CD4-positive, CD25-positive, alpha-beta regulatory T cell (primary cell): ENCODE measurements around the gene RAD51B. TPM values are rescaled to one million over a fixed set of nuclear protein-coding genes. Genes with fewer than 3 reads are reported as not detected.
A peak's percentile ranks its signal among the peaks of the same experiment; 100 is the strongest.

Experiments used
- ATAC-seq, 2 donors: fragments of 150-1000 bp; cut with Tn5 transposase; one replicate each; pipeline ENCODE4 v1.10.0; 2021; ENCODE audit warnings: low read depth in 2 of 2, moderate number of reproducible peaks in 2 of 2, moderate library complexity in 1 of 2
- DNase-seq, 3 donors: peaks; one replicate each; pipeline versions ENCODE4 v3.0.0 to v3.0.0-alpha.2; 2012 to 2022; ENCODE audit warnings: mixed read lengths in 1 of 3
- H3K27ac ChIP-seq: one replicate; pipeline ENCODE4 v1.7.0; 2013; ENCODE audit warnings: mild to moderate bottlenecking, low read length; ENCODE audit not compliant: insufficient read depth, poor library complexity, severe bottlenecking
- H3K27me3 ChIP-seq: one replicate; pipeline ENCODE4 v1.7.0; 2013; ENCODE audit warnings: low read length; ENCODE audit not compliant: control insufficient read depth, insufficient read depth
- H3K36me3 ChIP-seq: one replicate; pipeline ENCODE4 v1.7.0; 2013; ENCODE audit warnings: mild to moderate bottlenecking, low read length, moderate library complexity; ENCODE audit not compliant: control insufficient read depth, insufficient read depth
- H3K4me1 ChIP-seq: 2 replicates; pipeline ENCODE4 v1.7.0; 2013; ENCODE audit warnings: mild to moderate bottlenecking, low read length; ENCODE audit not compliant: insufficient read depth, control insufficient read depth, poor library complexity, severe bottlenecking
- H3K4me3 ChIP-seq: one replicate; pipeline ENCODE4 v1.7.0; 2013; ENCODE audit warnings: low read depth, mild to moderate bottlenecking, low read length, moderate library complexity
- H3K9me3 ChIP-seq, 2 experiments: 1 replicate in 1 of 2; 2 replicates in 1 of 2; pipeline ENCODE4 v1.7.0; 2013; ENCODE audit warnings: low read length in 2 of 2, mild to moderate bottlenecking in 1 of 2, moderate library complexity in 1 of 2; ENCODE audit not compliant: control insufficient read depth in 2 of 2
- H3K27ac Mint-ChIP-seq, 3 donors: one replicate each; pipeline ENCODE4 v1.8.0; 2020 to 2022; ENCODE audit warnings: mild to moderate bottlenecking in 3 of 3, mixed read lengths in 3 of 3, moderate library complexity in 2 of 3
- H3K27me3 Mint-ChIP-seq: one replicate; pipeline ENCODE4 v1.8.0; 2022; ENCODE audit warnings: mild to moderate bottlenecking, mixed read lengths
- H3K36me3 Mint-ChIP-seq: one replicate; pipeline ENCODE4 v1.8.0; 2020; ENCODE audit warnings: mixed read lengths
- H3K4me1 Mint-ChIP-seq, 4 donors: one replicate each; pipeline ENCODE4 v1.8.0; 2020 to 2022; ENCODE audit warnings: mixed read lengths in 4 of 4, mild to moderate bottlenecking in 1 of 4
- H3K4me3 Mint-ChIP-seq, 4 donors: one replicate each; pipeline ENCODE4 v1.8.0; 2020 to 2022; ENCODE audit warnings: mild to moderate bottlenecking in 4 of 4, mixed read lengths in 4 of 4, moderate library complexity in 3 of 4
- H3K9me3 Mint-ChIP-seq, 7 donors: one replicate each; pipeline ENCODE4 v1.8.0; 2020 to 2022; ENCODE audit warnings: mixed read lengths in 7 of 7, mild to moderate bottlenecking in 3 of 7, moderate library complexity in 2 of 7
- polyA plus RNA-seq, 4 donors: library from polyadenylated mRNA; unstranded; fragments of 300-500 nt; fragmentation: Illumina TruSeq; gene quantifications; one replicate each; pipeline ENCODE4 v1.2.3, GENCODE V29; 2021
- total RNA-seq: library from RNA; stranded (reverse); gene quantifications from one replicate; pipeline ENCODE4 v1.2.3, GENCODE V29; 2022

RAD51B gene
- total and polyA plus RNA-seq, 5 donors from 2014 or later = 19.1 to 40.2 (median 28.1) TPM

DNA sequence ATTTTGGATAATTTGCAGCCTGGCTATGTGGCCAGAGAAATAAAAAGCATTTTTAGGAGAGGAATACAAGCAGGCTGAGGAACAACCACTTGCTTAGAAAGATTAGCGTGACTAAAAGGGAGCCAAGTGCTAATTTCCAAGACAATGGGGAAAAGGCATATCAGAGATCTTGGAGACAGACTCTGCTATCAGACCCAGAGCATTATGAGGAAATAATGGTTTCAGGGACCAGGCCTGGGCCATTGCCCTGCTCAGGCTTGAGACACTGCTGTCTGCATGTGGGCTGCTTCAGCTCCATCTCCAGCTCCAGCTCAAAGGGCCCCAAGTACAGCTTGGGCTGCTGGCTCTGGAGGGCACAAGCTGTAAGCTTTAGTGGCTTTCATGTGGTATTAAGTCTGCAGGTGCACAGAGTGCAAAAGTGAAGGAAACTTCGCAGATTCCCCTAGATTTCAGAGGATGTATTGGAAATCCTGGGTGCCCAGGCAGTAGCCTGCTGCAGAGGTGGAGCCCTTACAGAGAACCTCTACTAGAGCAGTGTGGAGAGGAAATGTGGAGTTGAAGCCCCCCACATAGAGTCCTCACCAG is 524.0 kb downstream of the RAD51B start:
- Histone ChIP-seq H3K4me1 (peaks cover 9% of the 10 kb centered on the region), H3K27ac (no peak overlapping the region), H3K36me3 (no peaks in the 10 kb centered on the region), H3K4me3 (no peak overlapping the region), H3K27me3 (no peaks in the 10 kb centered on the region), H3K9me3 (no peaks in the 10 kb centered on the region)
- H3K27me3 Mint-ChIP-seq = no peaks in the 10 kb centered on the region
- peaks cover 0 to 17% (median 11%) of the 10 kb centered on the region in 4 donors for H3K4me1 Mint-ChIP-seq
- no peak overlapping the region for H3K27ac Mint-ChIP-seq
- H3K9me3 Mint-ChIP-seq = peaks cover 0 to 2% (median 0%) of the 10 kb centered on the region in 7 donors
- H3K4me3 Mint-ChIP-seq = no peak overlapping the region
- peaks cover 17% of the 10 kb centered on the region for H3K36me3 Mint-ChIP-seq
- ATAC-seq (no peak), DNase-seq (no peak)

DNA sequence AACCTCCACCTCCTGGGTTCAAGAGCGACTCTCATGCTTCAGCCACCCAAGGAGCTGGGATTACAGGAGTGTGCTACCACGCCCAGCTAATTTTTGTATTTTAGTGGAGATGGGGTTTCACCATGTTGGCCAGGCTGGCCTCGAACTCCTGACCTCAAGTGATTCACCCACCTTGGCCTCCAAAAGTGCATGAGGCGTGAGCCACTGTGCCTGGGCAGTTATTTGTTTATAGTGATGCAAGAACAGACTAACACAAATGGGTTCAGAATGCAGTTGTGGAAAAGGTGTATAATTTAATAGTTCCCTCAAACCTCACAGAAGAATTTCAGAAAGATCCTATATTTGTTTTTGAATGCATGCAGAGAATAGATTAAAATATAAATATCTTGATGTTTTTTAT is 526.2 kb downstream of the RAD51B start:
- Histone ChIP-seq H3K4me3 (no peak overlapping the region), H3K4me1 (peaks cover 9% of the 10 kb centered on the region), H3K36me3 (no peaks in the 10 kb centered on the region), H3K27me3 (no peaks in the 10 kb centered on the region), H3K9me3 (no peaks in the 10 kb centered on the region), H3K27ac (no peak overlapping the region)
- no peak overlapping the region for H3K4me3 Mint-ChIP-seq
- no peak overlapping the region for H3K27ac Mint-ChIP-seq
- ATAC-seq = no peak
- H3K27me3 Mint-ChIP-seq = no peaks in the 10 kb centered on the region
- H3K4me1 Mint-ChIP-seq = peaks cover 0 to 17% (median 11%) of the 10 kb centered on the region in 4 donors
- no peak for DNase-seq
- peaks cover 17% of the 10 kb centered on the region for H3K36me3 Mint-ChIP-seq
- H3K9me3 Mint-ChIP-seq = peaks cover 0 to 2% (median 0%) of the 10 kb centered on the region in 7 donors

DNA sequence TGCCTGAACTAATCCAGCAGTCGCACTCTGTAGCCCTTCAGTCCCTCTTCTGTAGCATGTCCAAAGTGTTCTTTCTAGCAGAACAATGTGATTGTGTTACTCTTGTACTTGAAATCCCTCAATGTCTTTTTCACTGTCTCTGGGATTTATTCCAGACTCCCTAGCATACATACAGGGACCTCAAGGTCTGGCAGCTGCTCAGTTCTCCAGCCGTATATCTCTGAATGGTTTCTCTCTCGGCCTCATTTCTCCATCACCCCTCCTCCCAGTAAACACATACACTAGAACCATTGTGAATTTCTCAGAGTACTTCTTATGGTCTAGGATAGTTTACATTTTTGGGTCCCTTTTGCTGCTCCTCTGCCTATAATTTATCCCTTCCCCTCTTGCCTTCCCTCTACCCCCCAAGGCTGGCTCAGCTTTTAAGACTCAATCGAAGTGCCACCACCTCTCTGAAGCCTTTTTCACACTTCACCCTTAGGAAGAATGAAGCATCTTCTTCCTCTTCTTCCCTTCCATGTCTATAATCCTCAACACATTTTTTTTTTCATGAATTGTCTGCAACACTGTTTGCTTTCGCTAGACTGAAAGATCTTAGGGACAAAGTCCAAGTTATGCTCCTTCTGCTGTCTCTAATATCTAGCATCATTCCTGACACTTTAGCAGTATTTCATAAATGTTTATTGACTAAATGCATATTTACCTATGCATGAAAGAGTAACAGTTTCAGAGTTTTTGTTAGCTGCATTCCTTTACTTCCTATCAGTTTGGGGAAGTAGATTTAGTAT is 527.2 kb downstream of the RAD51B start:
- peaks cover 7 to 12% (median 10%) of the 10 kb centered on the region in 4 donors for H3K4me1 Mint-ChIP-seq
- Histone ChIP-seq H3K4me1 (peaks cover 4% of the 10 kb centered on the region), H3K4me3 (no peak overlapping the region), H3K27me3 (no peaks in the 10 kb centered on the region), H3K27ac (no peak overlapping the region), H3K9me3 (no peaks in the 10 kb centered on the region), H3K36me3 (no peaks in the 10 kb centered on the region)
- H3K36me3 Mint-ChIP-seq = peaks cover 17% of the 10 kb centered on the region
- peak overlapping the region in 1 of 3 donors; percentile 47 for H3K27ac Mint-ChIP-seq
- ATAC-seq = no peak
- peaks cover 0 to 2% (median 0%) of the 10 kb centered on the region in 7 donors for H3K9me3 Mint-ChIP-seq
- DNase-seq = no peak
- H3K4me3 Mint-ChIP-seq = no peak overlapping the region
- H3K27me3 Mint-ChIP-seq = no peaks in the 10 kb centered on the region

- Mint-ChIP-seq H3K27ac (no peak overlapping the region), H3K4me1 (peaks cover 0 to 10% (median 3%) of the 10 kb centered on the region in 4 donors), H3K9me3 (peaks cover 0 to 2% (median 0%) of the 10 kb centered on the region in 7 donors), H3K36me3 (peaks cover 10% of the 10 kb centered on the region), H3K27me3 (no peaks in the 10 kb centered on the region), H3K4me3 (no peak overlapping the region)
- no peak for DNase-seq
- no peak overlapping the region for H3K4me3 ChIP-seq
- no peak overlapping the region for H3K27ac ChIP-seq
- no peaks in the 10 kb centered on the region for H3K4me1 ChIP-seq
- no peaks in the 10 kb centered on the region for H3K9me3 ChIP-seq
- ATAC-seq = no peak
- no peaks in the 10 kb centered on the region for H3K27me3 ChIP-seq
- H3K36me3 ChIP-seq = no peaks in the 10 kb centered on the region
Measured at GRCh38 chr14:68349900-68350629, 530.5 kb downstream of the RAD51B start.

- peaks cover 13% of the 10 kb centered on the region for H3K4me1 ChIP-seq
- no peaks in the 10 kb centered on the region for H3K9me3 Mint-ChIP-seq
- peaks cover 5% of the 10 kb centered on the region for H3K36me3 Mint-ChIP-seq
- no peaks in the 10 kb centered on the region for H3K36me3 ChIP-seq
- H3K27ac ChIP-seq = no peak overlapping the region
- H3K4me1 Mint-ChIP-seq = peaks cover 6 to 25% (median 22%) of the 10 kb centered on the region in 4 donors
- ATAC-seq (no peak), DNase-seq (no peak)
- no peaks in the 10 kb centered on the region for H3K27me3 ChIP-seq
- no peaks in the 10 kb centered on the region for H3K27me3 Mint-ChIP-seq
- no peaks in the 10 kb centered on the region for H3K9me3 ChIP-seq
- no peak overlapping the region for H3K27ac Mint-ChIP-seq
- no peak overlapping the region for H3K4me3 Mint-ChIP-seq
- H3K4me3 ChIP-seq = no peak overlapping the region
Measured at GRCh38 chr14:68355415-68355814, 535.8 kb downstream of the RAD51B start.

GRCh38 chr14:68357777-68358176 is 538.2 kb downstream of the RAD51B start:
- H3K4me1 Mint-ChIP-seq = peaks cover 6 to 30% (median 20%) of the 10 kb centered on the region in 4 donors
- no peak for DNase-seq
- no peaks in the 10 kb centered on the region for H3K9me3 Mint-ChIP-seq
- H3K27ac Mint-ChIP-seq = peak overlapping the region in 1 of 3 donors; percentile 3
- peaks cover 5% of the 10 kb centered on the region for H3K36me3 Mint-ChIP-seq
- Histone ChIP-seq H3K4me3 (no peak overlapping the region), H3K4me1 (peaks cover 13% of the 10 kb centered on the region), H3K27ac (no peak overlapping the region), H3K9me3 (no peaks in the 10 kb centered on the region), H3K36me3 (no peaks in the 10 kb centered on the region), H3K27me3 (no peaks in the 10 kb centered on the region)
- ATAC-seq = no peak
- no peak overlapping the region for H3K4me3 Mint-ChIP-seq
- no peaks in the 10 kb centered on the region for H3K27me3 Mint-ChIP-seq

DNA sequence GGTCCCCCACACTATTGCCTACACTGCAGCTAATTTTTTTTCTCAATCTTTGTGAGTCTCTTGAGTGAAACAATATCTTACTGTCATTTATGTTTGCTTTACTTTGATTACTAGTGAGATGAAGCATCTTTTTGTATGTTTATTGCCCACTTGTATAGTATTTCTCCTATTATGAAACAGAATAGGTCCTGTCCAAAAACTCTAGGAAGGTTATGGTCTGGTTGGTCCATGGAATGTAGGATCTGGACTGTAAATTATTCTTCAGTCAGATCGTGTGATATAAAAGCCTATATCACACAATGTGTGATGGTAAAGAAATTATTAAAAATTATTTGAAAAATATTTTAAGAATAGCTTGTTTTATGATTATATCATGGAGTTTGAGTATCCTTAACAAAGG is 538.9 kb downstream of the RAD51B start:
- H3K36me3 ChIP-seq = no peaks in the 10 kb centered on the region
- no peak overlapping the region for H3K27ac ChIP-seq
- H3K4me1 Mint-ChIP-seq = peaks cover 6 to 35% (median 20%) of the 10 kb centered on the region in 4 donors
- no peaks in the 10 kb centered on the region for H3K27me3 Mint-ChIP-seq
- H3K9me3 ChIP-seq = no peaks in the 10 kb centered on the region
- peaks cover 5% of the 10 kb centered on the region for H3K36me3 Mint-ChIP-seq
- DNase-seq (no peak), ATAC-seq (no peak)
- peak overlapping the region in 1 of 3 donors; percentile 39 for H3K27ac Mint-ChIP-seq
- H3K9me3 Mint-ChIP-seq = no peaks in the 10 kb centered on the region
- H3K4me3 ChIP-seq = no peak overlapping the region
- no peaks in the 10 kb centered on the region for H3K27me3 ChIP-seq
- H3K4me1 ChIP-seq = peaks cover 13% of the 10 kb centered on the region
- H3K4me3 Mint-ChIP-seq = no peak overlapping the region
